CD4-positive, CD25-positive, alpha-beta regulatory T cell (primary cell): ENCODE measurements around the gene CDON. TPM values are rescaled to one million over a fixed set of nuclear protein-coding genes. Genes with fewer than 3 reads are reported as not detected.

Experiments used
- ATAC-seq, 2 donors: fragments of 150-1000 bp; cut with Tn5 transposase; one replicate each; pipeline ENCODE4 v1.10.0; 2021; ENCODE audit warnings: low read depth in 2 of 2, moderate number of reproducible peaks in 2 of 2, moderate library complexity in 1 of 2
- DNase-seq, 3 donors: peaks; one replicate each; pipeline versions ENCODE4 v3.0.0 to v3.0.0-alpha.2; 2012 to 2022; ENCODE audit warnings: mixed read lengths in 1 of 3
- H3K27ac ChIP-seq: one replicate; pipeline ENCODE4 v1.7.0; 2013; ENCODE audit warnings: mild to moderate bottlenecking, low read length; ENCODE audit not compliant: insufficient read depth, poor library complexity, severe bottlenecking
- H3K27me3 ChIP-seq: one replicate; pipeline ENCODE4 v1.7.0; 2013; ENCODE audit warnings: low read length; ENCODE audit not compliant: control insufficient read depth, insufficient read depth
- H3K36me3 ChIP-seq: one replicate; pipeline ENCODE4 v1.7.0; 2013; ENCODE audit warnings: mild to moderate bottlenecking, low read length, moderate library complexity; ENCODE audit not compliant: control insufficient read depth, insufficient read depth
- H3K4me1 ChIP-seq: 2 replicates; pipeline ENCODE4 v1.7.0; 2013; ENCODE audit warnings: mild to moderate bottlenecking, low read length; ENCODE audit not compliant: insufficient read depth, control insufficient read depth, poor library complexity, severe bottlenecking
- H3K4me3 ChIP-seq: one replicate; pipeline ENCODE4 v1.7.0; 2013; ENCODE audit warnings: low read depth, mild to moderate bottlenecking, low read length, moderate library complexity
- H3K9me3 ChIP-seq, 2 experiments: 1 replicate in 1 of 2; 2 replicates in 1 of 2; pipeline ENCODE4 v1.7.0; 2013; ENCODE audit warnings: low read length in 2 of 2, mild to moderate bottlenecking in 1 of 2, moderate library complexity in 1 of 2; ENCODE audit not compliant: control insufficient read depth in 2 of 2
- H3K27ac Mint-ChIP-seq, 3 donors: one replicate each; pipeline ENCODE4 v1.8.0; 2020 to 2022; ENCODE audit warnings: mild to moderate bottlenecking in 3 of 3, mixed read lengths in 3 of 3, moderate library complexity in 2 of 3
- H3K27me3 Mint-ChIP-seq: one replicate; pipeline ENCODE4 v1.8.0; 2022; ENCODE audit warnings: mild to moderate bottlenecking, mixed read lengths
- H3K36me3 Mint-ChIP-seq: one replicate; pipeline ENCODE4 v1.8.0; 2020; ENCODE audit warnings: mixed read lengths
- H3K4me1 Mint-ChIP-seq, 4 donors: one replicate each; pipeline ENCODE4 v1.8.0; 2020 to 2022; ENCODE audit warnings: mixed read lengths in 4 of 4, mild to moderate bottlenecking in 1 of 4
- H3K4me3 Mint-ChIP-seq, 4 donors: one replicate each; pipeline ENCODE4 v1.8.0; 2020 to 2022; ENCODE audit warnings: mild to moderate bottlenecking in 4 of 4, mixed read lengths in 4 of 4, moderate library complexity in 3 of 4
- H3K9me3 Mint-ChIP-seq, 7 donors: one replicate each; pipeline ENCODE4 v1.8.0; 2020 to 2022; ENCODE audit warnings: mixed read lengths in 7 of 7, mild to moderate bottlenecking in 3 of 7, moderate library complexity in 2 of 7
- polyA plus RNA-seq, 4 donors: library from polyadenylated mRNA; unstranded; fragments of 300-500 nt; fragmentation: Illumina TruSeq; gene quantifications; one replicate each; pipeline ENCODE4 v1.2.3, GENCODE V29; 2021
- total RNA-seq: library from RNA; stranded (reverse); gene quantifications from one replicate; pipeline ENCODE4 v1.2.3, GENCODE V29; 2022

Gene CDON
- total and polyA plus RNA-seq, 5 donors from 2014 or later = 0.10 to 2.1 (median 0.87) TPM; not detected in 1

DNA sequence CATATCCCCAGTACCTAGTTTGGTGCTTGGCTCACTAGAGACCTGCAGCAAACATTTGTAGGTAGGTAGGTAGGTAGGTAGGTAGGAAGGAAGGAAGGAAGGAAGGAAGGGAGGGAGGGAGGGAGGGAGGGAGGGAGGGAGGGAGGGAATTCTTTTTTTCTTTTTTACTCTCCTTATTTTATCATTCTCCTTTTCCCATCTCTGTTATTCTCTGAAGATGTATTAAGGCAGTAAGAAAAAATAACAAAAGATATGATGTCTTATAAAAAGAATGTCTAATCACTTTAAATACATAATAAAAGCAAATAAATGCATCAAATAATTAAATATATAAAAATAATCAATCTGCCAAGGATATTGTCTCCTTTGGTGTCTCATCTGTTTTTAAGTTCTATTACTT, 88.4 kb downstream of the CDON start:
- DNase-seq (no peak), ATAC-seq (no peak)
- Mint-ChIP-seq H3K36me3 (no peaks in the 10 kb centered on the region), H3K9me3 (no peaks in the 10 kb centered on the region), H3K4me1 (no peaks in the 10 kb centered on the region), H3K27me3 (no peaks in the 10 kb centered on the region), H3K27ac (no peak overlapping the region), H3K4me3 (no peak overlapping the region)
- Histone ChIP-seq H3K27me3 (no peaks in the 10 kb centered on the region), H3K27ac (no peak overlapping the region), H3K36me3 (no peaks in the 10 kb centered on the region), H3K4me3 (no peak overlapping the region), H3K4me1 (no peaks in the 10 kb centered on the region), H3K9me3 (no peaks in the 10 kb centered on the region)

DNA sequence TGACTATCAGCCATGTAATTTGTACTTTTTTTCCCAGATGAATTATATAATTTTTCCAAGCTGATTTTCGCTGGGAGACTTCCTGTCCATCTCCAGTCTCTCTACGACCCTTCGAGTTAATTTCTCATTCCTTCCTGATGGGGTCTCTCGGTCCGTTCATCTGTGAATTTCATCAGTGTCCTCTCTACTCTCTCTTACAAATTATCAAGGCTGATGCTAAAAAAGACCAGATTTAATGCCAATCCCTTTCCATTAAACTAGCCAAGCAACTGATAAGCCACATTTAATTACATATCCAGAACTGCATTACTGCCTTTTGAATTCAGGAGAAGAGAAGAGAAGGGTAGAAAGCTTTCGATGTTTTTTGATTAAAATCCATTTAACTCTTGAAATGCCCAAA, 91.0 kb downstream of the CDON start:
- no peaks in the 10 kb centered on the region for H3K9me3 Mint-ChIP-seq
- Histone ChIP-seq H3K4me1 (no peaks in the 10 kb centered on the region), H3K36me3 (no peaks in the 10 kb centered on the region), H3K9me3 (no peaks in the 10 kb centered on the region), H3K4me3 (no peak overlapping the region), H3K27me3 (no peaks in the 10 kb centered on the region), H3K27ac (no peak overlapping the region)
- ATAC-seq (no peak), DNase-seq (no peak)
- H3K4me3 Mint-ChIP-seq = no peak overlapping the region
- no peaks in the 10 kb centered on the region for H3K36me3 Mint-ChIP-seq
- peaks cover 6% of the 10 kb centered on the region for H3K27me3 Mint-ChIP-seq
- peaks cover 0 to 3% (median 1%) of the 10 kb centered on the region in 4 donors for H3K4me1 Mint-ChIP-seq
- H3K27ac Mint-ChIP-seq = no peak overlapping the region

DNA sequence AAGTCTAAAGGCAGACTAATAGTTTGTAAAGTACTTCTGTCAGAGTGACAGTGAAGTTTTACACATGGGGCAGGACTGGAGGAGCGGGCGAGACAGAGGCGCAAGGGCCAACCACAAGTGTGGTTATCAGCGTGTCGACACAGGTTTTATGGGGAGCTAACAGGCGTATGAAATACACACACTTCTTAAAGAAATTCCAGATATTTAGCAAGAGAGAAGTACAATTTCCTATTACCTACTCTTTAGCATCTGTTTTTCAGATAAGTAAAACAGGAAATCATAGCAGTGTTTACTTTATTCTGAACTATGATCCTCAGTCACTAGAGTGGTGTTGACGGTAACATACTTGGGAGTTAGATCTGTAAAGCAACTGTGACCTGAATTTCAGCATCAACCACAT, 94.3 kb downstream of the CDON start:
- no peak overlapping the region for H3K4me3 ChIP-seq
- H3K27me3 ChIP-seq = no peaks in the 10 kb centered on the region
- no peak overlapping the region for H3K27ac Mint-ChIP-seq
- H3K36me3 ChIP-seq = no peaks in the 10 kb centered on the region
- no peaks in the 10 kb centered on the region for H3K9me3 ChIP-seq
- no peak overlapping the region for H3K4me3 Mint-ChIP-seq
- no peaks in the 10 kb centered on the region for H3K9me3 Mint-ChIP-seq
- peaks cover 6% of the 10 kb centered on the region for H3K27me3 Mint-ChIP-seq
- no peaks in the 10 kb centered on the region for H3K36me3 Mint-ChIP-seq
- H3K27ac ChIP-seq = no peak overlapping the region
- DNase-seq (no peak), ATAC-seq (no peak)
- H3K4me1 ChIP-seq = no peaks in the 10 kb centered on the region
- peaks cover 0 to 3% (median 1%) of the 10 kb centered on the region in 4 donors for H3K4me1 Mint-ChIP-seq

GRCh38 chr11:125967515-125967914, 95.2 kb downstream of the CDON start:
- Mint-ChIP-seq H3K9me3 (peaks cover 0 to 8% (median 0%) of the 10 kb centered on the region in 7 donors), H3K4me1 (peaks cover 0 to 3% (median 1%) of the 10 kb centered on the region in 4 donors), H3K4me3 (no peak overlapping the region), H3K27ac (no peak overlapping the region), H3K36me3 (no peaks in the 10 kb centered on the region), H3K27me3 (peaks cover 9% of the 10 kb centered on the region)
- Histone ChIP-seq H3K4me3 (no peak overlapping the region), H3K27ac (no peak overlapping the region), H3K27me3 (no peaks in the 10 kb centered on the region), H3K9me3 (peaks cover 0 to 4% of the 10 kb centered on the region in 2 experiments), H3K36me3 (no peaks in the 10 kb centered on the region), H3K4me1 (no peaks in the 10 kb centered on the region)
- no peak for ATAC-seq
- DNase-seq = no peak

GRCh38 chr11:125960771-125961170, 101.9 kb downstream of the CDON start:
- Histone ChIP-seq H3K27me3 (no peaks in the 10 kb centered on the region), H3K9me3 (peaks cover 0 to 7% of the 10 kb centered on the region in 2 experiments), H3K36me3 (no peaks in the 10 kb centered on the region), H3K4me1 (no peaks in the 10 kb centered on the region), H3K27ac (no peak overlapping the region), H3K4me3 (no peak overlapping the region)
- H3K27me3 Mint-ChIP-seq = peaks cover 6% of the 10 kb centered on the region
- ATAC-seq = no peak
- peaks cover 0 to 12% (median 0%) of the 10 kb centered on the region in 7 donors for H3K9me3 Mint-ChIP-seq
- no peaks in the 10 kb centered on the region for H3K36me3 Mint-ChIP-seq
- peaks cover 0 to 6% (median 2%) of the 10 kb centered on the region in 4 donors for H3K4me1 Mint-ChIP-seq
- no peak overlapping the region for H3K27ac Mint-ChIP-seq
- H3K4me3 Mint-ChIP-seq = no peak overlapping the region
- no peak for DNase-seq

DNA sequence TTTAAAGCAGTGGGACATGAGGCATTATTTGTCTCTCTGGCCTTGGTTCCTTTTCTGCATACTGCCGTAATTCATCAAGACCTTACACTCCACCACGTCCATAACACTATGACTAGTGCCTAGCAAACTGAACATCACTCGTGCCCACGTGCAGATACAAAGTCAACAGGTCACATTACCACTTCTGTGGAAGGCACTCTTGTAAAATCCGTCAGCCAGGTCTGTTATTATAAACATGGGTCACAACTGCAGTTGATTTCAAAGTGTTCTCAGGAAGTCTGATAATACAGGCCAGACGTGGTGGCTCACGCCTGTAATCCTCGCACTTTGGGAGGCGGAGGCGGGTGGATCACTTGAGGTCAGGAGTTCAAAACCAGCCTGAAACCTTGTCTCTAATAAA, 102.7 kb downstream of the CDON start:
- ATAC-seq (no peak), DNase-seq (no peak)
- Mint-ChIP-seq H3K9me3 (peaks cover 0 to 12% (median 0%) of the 10 kb centered on the region in 7 donors), H3K27ac (no peak overlapping the region), H3K4me3 (no peak overlapping the region), H3K27me3 (peaks cover 6% of the 10 kb centered on the region), H3K4me1 (peaks cover 0 to 6% (median 2%) of the 10 kb centered on the region in 4 donors), H3K36me3 (no peaks in the 10 kb centered on the region)
- no peak overlapping the region for H3K27ac ChIP-seq
- H3K36me3 ChIP-seq = no peaks in the 10 kb centered on the region
- no peak overlapping the region for H3K4me3 ChIP-seq
- H3K4me1 ChIP-seq = no peaks in the 10 kb centered on the region
- no peaks in the 10 kb centered on the region for H3K27me3 ChIP-seq
- peaks cover 0 to 7% of the 10 kb centered on the region in 2 experiments for H3K9me3 ChIP-seq

DNA sequence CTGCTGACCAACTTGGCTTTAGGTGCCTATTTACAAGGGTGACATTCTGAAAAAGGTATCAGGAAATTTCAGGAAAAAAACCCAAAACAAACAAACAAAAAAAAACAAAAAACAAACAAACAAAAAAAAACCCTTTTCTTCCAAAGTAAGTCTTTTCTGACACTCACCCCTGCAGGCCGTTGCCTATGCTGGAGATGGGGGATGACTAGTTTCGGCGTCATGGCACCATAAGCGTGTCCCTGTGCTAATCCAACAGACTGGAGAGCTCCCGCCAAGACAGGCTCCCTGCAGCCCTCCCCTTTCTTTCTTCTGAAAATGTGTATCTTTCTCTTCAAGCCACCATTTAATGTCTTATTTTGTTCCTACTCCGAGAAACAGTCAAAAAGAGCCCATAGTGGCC, 103.2 kb downstream of the CDON start:
- DNase-seq = no peak
- H3K27ac Mint-ChIP-seq = no peak overlapping the region
- no peak overlapping the region for H3K4me3 Mint-ChIP-seq

GRCh38 chr11:125958872-125959400, 103.7 kb downstream of the CDON start:
- Mint-ChIP-seq H3K4me3 (no peak overlapping the region), H3K9me3 (peaks cover 0 to 12% (median 0%) of the 10 kb centered on the region in 7 donors), H3K36me3 (no peaks in the 10 kb centered on the region), H3K4me1 (peaks cover 0 to 6% (median 2%) of the 10 kb centered on the region in 4 donors), H3K27me3 (peaks cover 6% of the 10 kb centered on the region), H3K27ac (no peak overlapping the region)
- no peak overlapping the region for H3K4me3 ChIP-seq
- DNase-seq = no peak
- H3K9me3 ChIP-seq = peaks cover 0 to 7% of the 10 kb centered on the region in 2 experiments
- no peaks in the 10 kb centered on the region for H3K27me3 ChIP-seq
- H3K4me1 ChIP-seq = no peaks in the 10 kb centered on the region
- no peak overlapping the region for H3K27ac ChIP-seq
- H3K36me3 ChIP-seq = no peaks in the 10 kb centered on the region
- no peak for ATAC-seq

More for the DNA sequence above, 103.2 kb downstream of the CDON start:
- peaks cover 6% of the 10 kb centered on the region for H3K27me3 Mint-ChIP-seq
- peaks cover 0 to 12% (median 0%) of the 10 kb centered on the region in 7 donors for H3K9me3 Mint-ChIP-seq
- Histone ChIP-seq H3K27me3 (no peaks in the 10 kb centered on the region), H3K27ac (no peak overlapping the region), H3K36me3 (no peaks in the 10 kb centered on the region), H3K9me3 (peaks cover 0 to 7% of the 10 kb centered on the region in 2 experiments), H3K4me1 (no peaks in the 10 kb centered on the region), H3K4me3 (no peak overlapping the region)
- H3K4me1 Mint-ChIP-seq = peaks cover 0 to 6% (median 2%) of the 10 kb centered on the region in 4 donors
- no peaks in the 10 kb centered on the region for H3K36me3 Mint-ChIP-seq
- no peak for ATAC-seq
